Uterus (tissue), 4 donors: Measurements from ENCODE around the gene OSTC. TPM values are rescaled to one million over a fixed set of nuclear protein-coding genes. Genes with fewer than 3 reads are reported as not detected.
A peak's percentile ranks its signal among the peaks of the same experiment; 100 is the strongest.

Experiments
- DNase-seq, 2 donors: peaks; one replicate each; pipeline ENCODE4 v3.0.0-alpha.2; 2019 to 2020
- H3K27ac ChIP-seq, 2 donors: fragments of 200-600 bp; sonication (generic); 1 replicate in 1 of 2; 2 replicates in 1 of 2; pipeline ENCODE4 v1.5.1; 2016 to 2018
- H3K27me3 ChIP-seq, 2 donors: fragments of 200-600 bp; sonication (generic); one replicate each; pipeline ENCODE4 v1.5.1; 2018 to 2019; ENCODE audit warnings: control low read depth in 1 of 2
- H3K36me3 ChIP-seq, 2 donors: fragments of 200-600 bp; sonication (generic); one replicate each; pipeline ENCODE4 v1.5.1; 2019; ENCODE audit warnings: control low read depth in 1 of 2
- H3K4me1 ChIP-seq, 2 donors: fragments of 200-600 bp; sonication (generic); one replicate each; pipeline ENCODE4 v1.5.1; 2018 to 2019; ENCODE audit warnings: control low read depth in 1 of 2
- H3K4me3 ChIP-seq, 2 donors: fragments of 200-600 bp; sonication (generic); 1 replicate in 1 of 2; 2 replicates in 1 of 2; pipeline ENCODE4 v1.5.1; 2018 to 2019; ENCODE audit warnings: mild to moderate bottlenecking in 1 of 2
- H3K9me3 ChIP-seq, 2 donors: fragments of 200-600 bp; sonication (generic); one replicate each; pipeline ENCODE4 v1.5.1; 2019; ENCODE audit warnings: control low read depth in 1 of 2
- POLR2A ChIP-seq, 2 donors: fragments of 450-650 bp; IDR thresholded peaks; one replicate each; pipeline ENCODE4 v1.6.1; 2016; ENCODE audit warnings: antibody characterized with exemption in 2 of 2, mild to moderate bottlenecking in 1 of 2, moderate library complexity in 1 of 2
- intact Hi-C: fragments of 100-400 bp; cut with DNase I; formaldehyde crosslinking; loops from one replicate; pipeline ENCODE4 v1.15.1; 2023; ENCODE audit warnings: low total_unique reads
- total RNA-seq, 4 donors: library from RNA; depleted of rRNA in 3 of 4; stranded (reverse); fragments of >200 nt in 3 of 4; gene quantifications; one replicate each; pipeline versions ENCODE4 v1.1.0 to v1.2.4, GENCODE V29; 2014 to 2023
- TF ChIP-seq, protein P1 (sequence below), 4 experiments: fragments of 200-600 bp in 2 of 4; fragments of 450-650 bp in 2 of 4; sonication (generic) in 2 of 4; IDR thresholded peaks; one replicate each; pipeline ENCODE4 v1.5.1; 2016 to 2019; ENCODE audit warnings: antibody characterized with exemption in 4 of 4, mild to moderate bottlenecking in 2 of 4, moderate library complexity in 1 of 4
- donor health status: DM: yes; HTN: yes; CAD: no.

The OSTC gene
- total RNA-seq = 100 to 1,000 TPM in 3 of 4 donors, 10 to 100 TPM in 1; 61.2 to 916 (median 293) TPM

- H3K27me3 ChIP-seq = no peaks in the 10 kb centered on the region
- peak; percentile 93 to 97 for DNase-seq
- H3K36me3 ChIP-seq = no peaks in the 10 kb centered on the region
- peak within 1 kb of the TSS; percentile 86 to 96 for H3K27ac ChIP-seq
- TF ChIP-seq POLR2A (IDR thresholded peaks at IDR 0.05) = peak; percentile 29 to 72
- TF ChIP-seq, protein P1, sequence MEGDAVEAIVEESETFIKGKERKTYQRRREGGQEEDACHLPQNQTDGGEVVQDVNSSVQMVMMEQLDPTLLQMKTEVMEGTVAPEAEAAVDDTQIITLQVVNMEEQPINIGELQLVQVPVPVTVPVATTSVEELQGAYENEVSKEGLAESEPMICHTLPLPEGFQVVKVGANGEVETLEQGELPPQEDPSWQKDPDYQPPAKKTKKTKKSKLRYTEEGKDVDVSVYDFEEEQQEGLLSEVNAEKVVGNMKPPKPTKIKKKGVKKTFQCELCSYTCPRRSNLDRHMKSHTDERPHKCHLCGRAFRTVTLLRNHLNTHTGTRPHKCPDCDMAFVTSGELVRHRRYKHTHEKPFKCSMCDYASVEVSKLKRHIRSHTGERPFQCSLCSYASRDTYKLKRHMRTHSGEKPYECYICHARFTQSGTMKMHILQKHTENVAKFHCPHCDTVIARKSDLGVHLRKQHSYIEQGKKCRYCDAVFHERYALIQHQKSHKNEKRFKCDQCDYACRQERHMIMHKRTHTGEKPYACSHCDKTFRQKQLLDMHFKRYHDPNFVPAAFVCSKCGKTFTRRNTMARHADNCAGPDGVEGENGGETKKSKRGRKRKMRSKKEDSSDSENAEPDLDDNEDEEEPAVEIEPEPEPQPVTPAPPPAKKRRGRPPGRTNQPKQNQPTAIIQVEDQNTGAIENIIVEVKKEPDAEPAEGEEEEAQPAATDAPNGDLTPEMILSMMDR (IDR thresholded peaks at IDR 0.05) = peak in 2 of 4 experiments; percentile 6 to 33
- H3K4me1 ChIP-seq = peaks cover 0 to 5% of the 10 kb centered on the region in 2 donors
- intact Hi-C loops = no loop called here
- H3K9me3 ChIP-seq = no peaks in the 10 kb centered on the region
- H3K4me3 ChIP-seq = peak within 1 kb of the TSS; percentile 89 to 92
Observed at GRCh38 chr4:108650212-108651013, at the start of gene OSTC. Gene OSTC (plus strand): TSS chr4:108650599. CDS start chr4:108650656, 57 bp downstream.

DNA sequence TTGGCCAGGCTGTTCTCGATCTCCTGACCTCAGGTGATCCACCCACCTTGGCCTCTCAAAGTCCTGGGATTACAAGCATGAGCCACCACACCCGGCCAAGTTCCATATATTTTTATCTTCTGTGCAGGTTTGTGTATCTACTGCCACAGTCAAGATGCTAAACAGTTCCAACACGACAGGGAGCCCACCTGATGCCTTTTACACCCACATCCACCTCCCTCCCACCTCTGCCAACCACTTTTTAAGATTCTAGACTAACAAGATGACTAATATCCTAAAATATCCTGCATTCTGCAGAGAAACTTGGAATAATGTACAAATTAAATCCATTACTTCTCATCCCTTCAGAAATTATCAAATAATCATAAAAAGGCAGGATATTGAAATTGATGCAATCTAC is 49.3 kb upstream of the OSTC start:
- H3K27me3 ChIP-seq = no peaks in the 10 kb centered on the region
- TF ChIP-seq, protein P1 (IDR thresholded peaks at IDR 0.05) = no peak
- no peak for TF ChIP-seq POLR2A (IDR thresholded peaks at IDR 0.05)
- H3K36me3 ChIP-seq = no peaks in the 10 kb centered on the region
- H3K4me3 ChIP-seq = no peak overlapping the region
- no peak for DNase-seq
- no peak overlapping the region for H3K27ac ChIP-seq
- intact Hi-C loops = no loop called here
- no peaks in the 10 kb centered on the region for H3K4me1 ChIP-seq
- H3K9me3 ChIP-seq = no peaks in the 10 kb centered on the region

- H3K36me3 ChIP-seq = no peaks in the 10 kb centered on the region
- DNase-seq = no peak
- TF ChIP-seq, protein P1 (IDR thresholded peaks at IDR 0.05) = no peak
- TF ChIP-seq POLR2A (IDR thresholded peaks at IDR 0.05) = no peak
- no peaks in the 10 kb centered on the region for H3K9me3 ChIP-seq
- H3K4me3 ChIP-seq = no peak overlapping the region
- no peaks in the 10 kb centered on the region for H3K4me1 ChIP-seq
- intact Hi-C loops = no loop called here
- no peaks in the 10 kb centered on the region for H3K27me3 ChIP-seq
- no peak overlapping the region for H3K27ac ChIP-seq
Observed at GRCh38 chr4:108601532-108601931, 48.9 kb upstream of the OSTC start.

- no peaks in the 10 kb centered on the region for H3K4me1 ChIP-seq
- intact Hi-C loops = no loop called here
- no peaks in the 10 kb centered on the region for H3K36me3 ChIP-seq
- H3K4me3 ChIP-seq = no peak overlapping the region
- TF ChIP-seq POLR2A (IDR thresholded peaks at IDR 0.05) = no peak
- TF ChIP-seq, protein P1 (IDR thresholded peaks at IDR 0.05) = no peak
- DNase-seq = no peak
- H3K27ac ChIP-seq = no peak overlapping the region
- H3K27me3 ChIP-seq = no peaks in the 10 kb centered on the region
- no peaks in the 10 kb centered on the region for H3K9me3 ChIP-seq
Observed at GRCh38 chr4:108602163-108602562, 48.2 kb upstream of the OSTC start.

GRCh38 chr4:108607079-108607815 is 43.2 kb upstream of the OSTC start:
- H3K36me3 ChIP-seq = no peaks in the 10 kb centered on the region
- TF ChIP-seq, protein P1 (IDR thresholded peaks at IDR 0.05) = no peak
- TF ChIP-seq POLR2A (IDR thresholded peaks at IDR 0.05) = no peak
- no peak overlapping the region for H3K27ac ChIP-seq
- no peaks in the 10 kb centered on the region for H3K4me1 ChIP-seq
- no peaks in the 10 kb centered on the region for H3K9me3 ChIP-seq
- intact Hi-C loops = no loop called here
- no peak overlapping the region for H3K4me3 ChIP-seq
- no peaks in the 10 kb centered on the region for H3K27me3 ChIP-seq
- no peak for DNase-seq
